Stimulated activated CD8-positive, alpha-beta memory T cell treated with anti-CD3 and anti-CD28 coated beads, Interleukin-15, amount 100 ng/mL, for 4 hours (primary cell): ENCODE results near the gene MAML2.
"Not testable (repeated sequence)": the region's sequence is repeated elsewhere in the genome, so short reads cannot be mapped to it uniquely, and the experiment has no call there.

ENCODE experiments used
- DNase-seq, 2 donors: peaks; one replicate each; pipeline ENCODE4 v3.0.0-alpha.2; 2020; ENCODE audit warnings: low read depth in 2 of 2

Gene MAML2

GRCh38 chr11:96185220-96185768 lies 157.7 kb downstream of the MAML2 start:
- no peak for DNase-seq

GRCh38 chr11:96180937-96181336 lies 162.1 kb downstream of the MAML2 start:
- not testable (repeated sequence) for DNase-seq

- no peak for DNase-seq
Measured at GRCh38 chr11:96180341-96180740, 162.7 kb downstream of the MAML2 start.

GRCh38 chr11:96179905-96180304 lies 163.1 kb downstream of the MAML2 start:
- no peak for DNase-seq

GRCh38 chr11:96178887-96179279 lies 164.1 kb downstream of the MAML2 start:
- DNase-seq, result no peak

GRCh38 chr11:96178049-96178886 lies 164.7 kb downstream of the MAML2 start:
- no peak for DNase-seq

GRCh38 chr11:96177146-96177545 lies 165.8 kb downstream of the MAML2 start:
- DNase-seq, result no peak

- DNase-seq, result no peak
Measured at GRCh38 chr11:96173906-96174305, 169.1 kb downstream of the MAML2 start.

GRCh38 chr11:96173422-96173821 lies 169.6 kb downstream of the MAML2 start:
- no peak for DNase-seq

- DNase-seq, result no peak
Measured at GRCh38 chr11:96172604-96173003, 170.4 kb downstream of the MAML2 start.

GRCh38 chr11:96169250-96169649 lies 173.7 kb downstream of the MAML2 start:
- no peak for DNase-seq

GRCh38 chr11:96168623-96169022 lies 174.4 kb downstream of the MAML2 start:
- DNase-seq, result no peak

GRCh38 chr11:96167787-96168186 lies 175.2 kb downstream of the MAML2 start:
- DNase-seq, result no peak

- DNase-seq, result no peak
Measured at GRCh38 chr11:96167203-96167758, 175.7 kb downstream of the MAML2 start.

- DNase-seq, result no peak
Measured at GRCh38 chr11:96162816-96163499, 180.0 kb downstream of the MAML2 start.

- no peak for DNase-seq
Measured at GRCh38 chr11:96161307-96162089, 181.5 kb downstream of the MAML2 start.

- no peak for DNase-seq
Measured at GRCh38 chr11:96160732-96161306, 182.2 kb downstream of the MAML2 start.

- no peak for DNase-seq
Measured at GRCh38 chr11:96159968-96160367, 183.0 kb downstream of the MAML2 start.

- no peak for DNase-seq
Measured at GRCh38 chr11:96158126-96158525, 184.9 kb downstream of the MAML2 start.

- no peak for DNase-seq
Measured at GRCh38 chr11:96157517-96157873, 185.5 kb downstream of the MAML2 start.

- DNase-seq, result no peak
Measured at GRCh38 chr11:96156379-96156722, 186.6 kb downstream of the MAML2 start.
